HG02870 (cell line): ENCODE data around the gene SLC26A6.
A peak's percentile ranks its signal among the peaks of the same experiment; 100 is the strongest.

Experiments
- ATAC-seq: cut with Tn5 transposase; IDR thresholded peaks from one replicate; pipeline ENCODE4 v1.9.1; 2021; ENCODE audit warnings: mild to moderate bottlenecking, moderate library complexity; ENCODE audit not compliant: unreplicated experiment

Gene SLC26A6, protein sequence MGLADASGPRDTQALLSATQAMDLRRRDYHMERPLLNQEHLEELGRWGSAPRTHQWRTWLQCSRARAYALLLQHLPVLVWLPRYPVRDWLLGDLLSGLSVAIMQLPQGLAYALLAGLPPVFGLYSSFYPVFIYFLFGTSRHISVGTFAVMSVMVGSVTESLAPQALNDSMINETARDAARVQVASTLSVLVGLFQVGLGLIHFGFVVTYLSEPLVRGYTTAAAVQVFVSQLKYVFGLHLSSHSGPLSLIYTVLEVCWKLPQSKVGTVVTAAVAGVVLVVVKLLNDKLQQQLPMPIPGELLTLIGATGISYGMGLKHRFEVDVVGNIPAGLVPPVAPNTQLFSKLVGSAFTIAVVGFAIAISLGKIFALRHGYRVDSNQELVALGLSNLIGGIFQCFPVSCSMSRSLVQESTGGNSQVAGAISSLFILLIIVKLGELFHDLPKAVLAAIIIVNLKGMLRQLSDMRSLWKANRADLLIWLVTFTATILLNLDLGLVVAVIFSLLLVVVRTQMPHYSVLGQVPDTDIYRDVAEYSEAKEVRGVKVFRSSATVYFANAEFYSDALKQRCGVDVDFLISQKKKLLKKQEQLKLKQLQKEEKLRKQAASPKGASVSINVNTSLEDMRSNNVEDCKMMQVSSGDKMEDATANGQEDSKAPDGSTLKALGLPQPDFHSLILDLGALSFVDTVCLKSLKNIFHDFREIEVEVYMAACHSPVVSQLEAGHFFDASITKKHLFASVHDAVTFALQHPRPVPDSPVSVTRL

DNA sequence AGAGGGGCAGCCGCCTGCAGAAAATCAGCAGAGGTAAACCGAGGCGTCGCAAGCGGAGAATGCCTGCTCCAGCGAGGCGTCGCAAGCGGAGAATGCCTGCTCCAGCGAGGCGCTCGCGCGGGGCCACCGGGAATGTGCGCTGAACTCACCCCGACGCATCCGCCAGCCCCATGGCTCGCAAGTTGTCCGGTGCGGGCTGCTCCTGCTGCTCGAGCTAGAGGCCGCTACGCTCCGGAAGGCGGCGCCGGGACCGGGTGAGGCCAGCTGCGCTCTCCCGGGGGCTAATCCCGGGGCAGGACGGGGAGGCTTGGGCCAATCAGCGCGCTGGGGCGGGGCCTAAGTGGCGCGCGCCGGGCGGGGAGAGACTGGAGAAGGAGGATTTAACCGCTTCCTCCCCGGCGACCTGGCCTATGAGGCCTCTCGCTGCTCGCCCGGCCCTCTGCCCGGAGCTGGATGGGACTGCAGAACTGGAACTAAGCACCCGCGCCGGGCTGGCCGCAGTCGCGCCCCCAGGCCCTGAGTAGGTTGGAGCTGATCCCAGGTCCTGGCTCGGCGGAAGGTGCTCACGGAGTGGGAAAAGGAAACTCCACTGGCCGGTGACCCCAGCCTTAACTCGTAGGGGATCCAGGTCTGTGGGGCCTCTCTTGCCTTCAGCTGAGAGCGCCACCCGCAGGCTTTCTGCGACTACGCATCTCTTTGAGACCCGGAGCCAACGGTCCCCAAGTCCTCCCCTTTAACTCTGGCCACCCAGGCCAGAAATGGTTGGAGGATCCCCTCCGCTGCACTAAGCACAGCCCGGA lies at the start of gene SLC26A6:
Gene SLC26A6, minus strand, starts transcription at position 240 of the 800 bp plus-strand sequence. Its CDS starts 68 bp downstream, at position 172.
- peak; percentile 92 for ATAC-seq

DNA sequence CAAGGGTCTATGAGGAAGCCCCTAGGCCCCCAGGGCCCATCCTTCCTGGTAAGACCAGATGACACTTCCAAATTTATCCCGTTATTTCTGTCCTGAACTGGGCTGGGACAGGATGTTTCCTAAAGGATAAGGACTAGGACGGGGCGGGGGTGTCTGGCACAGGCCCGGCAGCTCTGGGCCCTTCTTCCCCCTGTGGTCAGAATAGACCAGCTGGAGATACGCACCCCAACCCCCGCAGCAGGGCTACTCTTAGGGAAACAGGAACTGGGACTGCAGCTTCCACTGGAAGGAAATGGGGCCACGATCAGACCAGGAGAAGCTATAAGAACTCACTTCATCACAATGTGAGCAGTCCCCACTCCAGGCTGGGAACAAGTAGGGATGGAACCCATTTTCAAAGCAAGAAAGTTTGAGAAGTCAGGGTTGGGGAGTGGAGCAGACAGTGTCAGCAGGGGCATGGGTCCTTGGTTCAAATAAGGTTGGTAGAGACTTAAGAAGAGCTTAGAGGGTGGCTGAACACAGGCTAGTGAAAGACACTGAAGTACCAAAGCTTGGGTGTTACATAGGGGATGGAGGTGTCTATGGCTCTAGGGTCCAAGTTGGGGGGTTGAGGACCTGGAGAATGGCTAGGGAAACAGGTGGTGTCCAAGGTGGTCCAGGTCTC lies 49.4 kb upstream of the SLC26A6 start:
- no peak for ATAC-seq

DNA sequence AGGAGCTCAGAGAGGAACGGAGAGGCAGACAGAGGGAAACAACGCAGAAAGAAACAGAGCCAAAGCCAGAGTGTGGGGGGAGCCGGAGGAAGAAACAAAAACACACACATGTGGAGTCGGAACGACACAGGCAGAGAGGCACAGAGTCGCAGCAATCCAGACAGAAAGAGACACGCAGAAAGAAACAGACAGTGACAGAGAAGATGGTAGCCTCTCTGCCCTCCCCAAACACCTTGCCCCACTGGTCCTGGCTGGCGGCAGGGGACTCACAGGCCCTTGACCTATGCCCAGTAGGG lies 48.7 kb upstream of the SLC26A6 start:
- ATAC-seq: no peak

DNA sequence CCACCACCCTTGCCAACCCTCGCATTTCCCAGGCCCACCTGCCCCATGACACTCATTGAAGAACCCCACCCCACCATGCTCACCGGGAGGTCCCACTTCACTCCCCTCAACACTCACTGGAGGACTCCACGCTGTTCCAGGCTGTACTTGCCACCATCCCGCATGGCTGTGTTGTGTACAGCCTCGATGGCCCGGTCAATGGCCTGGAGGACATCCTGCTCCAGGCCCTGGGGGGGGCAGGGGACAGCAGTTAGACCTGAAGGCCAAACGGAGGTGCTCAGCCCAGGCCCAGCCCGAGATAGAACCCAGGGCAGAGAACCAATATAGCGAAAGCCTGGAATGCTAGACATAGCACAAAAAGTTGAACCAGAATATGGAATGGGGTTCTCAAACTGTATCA lies 47.5 kb upstream of the SLC26A6 start:
- no peak for ATAC-seq

DNA sequence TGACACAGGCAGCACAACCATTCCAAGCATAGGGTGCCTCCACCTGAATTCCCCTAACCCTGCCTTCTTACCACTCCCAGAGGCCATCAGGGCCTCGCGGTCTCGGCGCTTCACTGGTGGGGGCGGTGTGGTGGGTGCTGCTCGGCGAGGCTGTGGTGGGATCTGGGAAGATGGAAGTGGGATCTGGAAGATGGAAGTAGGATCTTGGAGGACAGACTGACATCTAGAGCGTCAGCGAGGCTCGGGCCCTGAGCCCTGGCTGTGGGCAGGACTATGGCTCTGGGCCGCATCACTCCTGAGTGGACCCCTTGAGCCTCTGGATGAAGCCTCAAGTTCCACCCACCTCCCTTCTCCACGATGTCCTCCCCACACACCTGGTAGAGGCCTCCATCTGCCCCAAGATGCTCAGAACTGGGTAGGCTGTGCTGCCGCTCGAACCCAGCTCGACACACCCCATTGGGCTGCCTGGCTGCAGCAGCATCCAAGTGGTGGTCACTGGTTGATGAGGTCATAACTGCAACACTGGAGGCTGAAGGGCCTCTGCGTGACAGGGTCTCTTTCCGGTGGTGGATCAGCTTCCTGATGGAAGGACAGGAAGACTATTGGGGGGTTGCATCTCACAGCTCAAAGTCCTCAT lies 46.8 kb upstream of the SLC26A6 start:
- ATAC-seq: no peak

DNA sequence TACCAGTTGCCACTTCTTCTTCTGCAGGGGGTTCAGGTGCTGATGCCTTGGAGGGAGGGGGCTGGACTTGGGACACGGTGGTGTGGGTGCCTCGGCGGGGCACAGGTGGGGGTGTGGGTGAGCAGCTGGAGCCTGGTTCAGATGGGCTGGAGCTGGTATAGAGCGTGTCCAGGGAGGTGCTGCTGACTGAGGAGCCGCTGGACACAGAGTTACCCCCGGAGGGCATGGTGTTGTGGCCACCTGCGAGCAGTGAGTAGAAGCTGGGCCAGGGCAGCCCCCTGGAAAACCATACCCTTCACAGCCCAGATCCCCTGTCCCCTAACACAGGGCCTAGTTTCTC lies 46.2 kb upstream of the SLC26A6 start:
- ATAC-seq: no peak

DNA sequence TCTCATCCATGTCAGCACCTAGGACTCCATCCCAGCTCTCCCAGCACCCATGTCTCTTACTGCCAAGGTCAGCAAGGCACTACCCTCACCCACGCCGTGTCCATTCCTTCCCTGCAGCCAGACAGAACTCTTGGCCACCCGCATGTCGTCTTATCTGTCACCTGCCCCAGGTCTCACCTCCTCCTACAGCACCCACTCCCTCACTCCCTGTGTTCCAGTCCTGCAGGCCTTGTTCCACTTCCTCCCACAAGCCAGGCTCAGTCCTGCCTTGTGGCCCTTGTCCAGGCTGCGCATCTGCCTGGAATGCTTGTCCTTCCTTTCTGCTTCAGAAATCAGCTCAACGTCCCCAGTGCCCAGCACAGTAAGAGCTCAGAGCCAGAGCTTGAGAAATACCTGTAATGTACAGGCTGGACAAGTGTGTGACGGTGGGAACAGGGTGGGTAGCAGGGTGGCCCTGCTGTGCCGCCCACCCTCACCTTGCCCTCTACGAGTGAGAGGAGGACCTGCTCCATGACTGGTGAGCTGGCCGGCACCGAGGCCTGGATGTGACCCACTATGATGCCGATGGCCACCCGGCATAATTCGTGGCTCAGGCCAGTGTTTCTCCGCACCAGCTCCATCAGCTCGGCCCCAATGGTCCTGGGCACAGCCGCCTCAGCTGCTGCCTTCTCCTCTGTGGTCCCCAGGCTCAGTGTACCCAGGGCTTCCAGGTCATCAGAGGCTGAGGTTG lies 45.7 kb upstream of the SLC26A6 start:
- no peak for ATAC-seq

DNA sequence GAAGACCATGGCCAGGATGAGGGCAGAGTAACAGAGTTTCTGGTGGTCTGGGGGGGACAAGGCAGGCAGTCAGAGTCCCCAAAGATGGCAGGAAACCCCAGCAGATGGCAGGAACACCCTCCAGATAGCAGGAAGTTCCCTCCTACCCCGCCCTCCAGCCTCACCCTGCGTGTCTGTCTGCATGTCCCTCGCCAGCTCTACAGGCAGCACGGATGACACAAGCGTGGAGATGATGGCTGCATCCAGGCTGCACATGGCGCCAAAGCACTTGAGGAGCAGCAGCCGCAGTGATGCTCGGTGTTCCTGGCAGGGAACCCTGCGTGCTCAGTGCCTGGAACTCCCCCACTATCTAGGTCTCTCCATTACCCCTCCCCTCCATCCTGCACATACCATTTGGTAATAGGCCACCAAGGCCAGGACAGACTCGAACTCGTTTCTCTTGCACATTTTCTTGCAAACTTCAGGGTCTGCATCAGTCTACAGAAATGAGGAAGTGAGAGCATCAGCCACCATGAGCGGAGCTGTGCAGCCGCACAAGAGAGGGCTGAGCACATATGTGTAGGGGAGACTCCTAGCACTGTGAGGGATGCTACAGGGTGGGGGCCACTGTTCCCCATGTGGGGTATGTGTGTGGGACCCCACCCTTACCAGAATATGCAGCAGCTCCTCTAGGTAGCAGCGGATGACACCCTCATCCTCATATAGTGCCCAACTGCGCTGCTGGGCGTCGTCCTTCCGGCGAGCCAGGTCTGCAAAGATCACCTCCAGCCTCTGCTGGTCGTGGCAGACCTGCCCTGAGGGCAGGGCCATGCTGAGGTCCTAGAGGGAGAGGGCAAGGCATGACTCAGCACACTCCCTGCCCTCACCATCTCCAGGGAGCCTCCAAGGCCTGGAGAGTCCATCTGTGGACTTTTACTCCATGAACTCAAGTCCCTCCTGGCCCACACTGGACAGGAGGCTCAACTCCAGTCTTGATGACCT lies 44.4 kb upstream of the SLC26A6 start:
- ATAC-seq: no peak

DNA sequence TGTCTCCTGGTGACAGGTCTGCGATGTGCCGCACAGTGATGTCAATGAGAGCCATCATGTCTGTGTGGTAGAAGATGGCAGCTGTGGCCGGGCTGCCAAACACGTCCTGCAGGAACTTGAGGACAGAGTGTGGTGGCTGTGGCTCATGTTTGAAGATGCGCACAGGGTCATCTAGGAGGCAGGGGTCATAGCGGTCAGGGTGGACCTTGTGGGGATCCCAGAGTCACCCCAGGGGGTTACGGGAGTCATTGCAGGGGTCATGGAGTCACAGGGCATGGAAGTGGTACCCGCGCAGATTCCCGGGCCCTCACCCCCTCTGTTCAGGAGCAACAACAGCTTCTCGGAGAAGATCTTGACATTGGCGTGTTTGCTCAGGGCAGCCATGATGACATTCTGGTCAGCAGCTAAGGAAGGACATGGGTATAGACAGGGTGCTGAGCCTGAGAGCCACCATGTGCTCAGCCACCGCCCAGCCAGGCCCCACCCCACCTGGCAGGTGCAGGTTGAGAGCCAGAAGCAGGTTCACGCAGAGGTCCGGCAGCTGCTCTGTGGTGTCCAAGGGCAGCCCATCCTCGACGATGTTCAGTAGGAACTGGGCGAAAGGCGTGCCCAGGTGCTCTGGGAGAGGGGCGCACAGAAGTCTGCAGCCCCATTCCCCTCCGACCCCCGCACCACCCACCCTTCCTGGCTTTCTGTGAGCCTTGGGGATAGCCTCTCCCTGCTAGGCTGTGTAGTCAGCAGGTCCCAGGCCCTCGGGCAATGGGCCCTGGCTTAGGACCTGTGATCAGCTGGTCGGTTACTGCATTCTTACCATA lies 43.5 kb upstream of the SLC26A6 start:
- no peak for ATAC-seq

DNA sequence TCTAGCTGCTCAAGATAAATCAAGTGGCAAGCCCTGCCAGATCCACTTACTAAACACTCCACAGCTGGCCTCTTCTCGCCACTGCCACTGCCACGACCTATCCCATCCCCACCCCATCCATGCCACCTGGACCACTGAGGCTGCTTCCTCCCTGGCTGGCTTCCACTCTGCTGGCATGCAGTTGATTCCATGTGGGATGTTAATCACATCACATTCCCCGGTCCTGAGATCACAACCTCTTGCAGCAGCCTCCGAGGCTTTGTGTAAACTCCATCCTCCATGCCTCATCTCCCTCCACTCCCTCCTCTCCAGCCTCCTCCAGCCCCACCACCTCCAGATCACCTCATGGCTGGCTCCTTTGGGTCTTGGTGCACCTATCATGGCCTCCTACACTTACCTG lies 42.8 kb upstream of the SLC26A6 start:
- no peak for ATAC-seq

DNA sequence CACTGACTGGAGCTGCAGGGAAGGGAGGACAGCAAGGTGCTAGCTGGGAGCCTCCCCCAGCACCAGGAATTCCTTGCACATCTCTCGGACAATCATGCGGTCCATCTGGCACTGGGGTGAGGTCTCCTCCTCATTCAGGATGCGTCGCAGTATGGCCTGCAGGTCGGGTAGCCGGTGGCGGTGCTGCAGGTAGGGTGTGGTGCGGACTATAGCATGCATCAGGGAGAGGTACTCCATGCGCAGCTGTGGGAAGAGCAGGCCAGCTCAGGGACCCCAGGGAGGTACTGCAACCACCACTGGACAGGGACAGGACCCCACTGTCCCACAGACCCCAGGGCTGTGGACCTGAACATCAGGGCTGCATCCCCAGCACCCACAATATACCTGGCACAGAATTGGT lies 39.2 kb upstream of the SLC26A6 start:
- ATAC-seq: no peak

DNA sequence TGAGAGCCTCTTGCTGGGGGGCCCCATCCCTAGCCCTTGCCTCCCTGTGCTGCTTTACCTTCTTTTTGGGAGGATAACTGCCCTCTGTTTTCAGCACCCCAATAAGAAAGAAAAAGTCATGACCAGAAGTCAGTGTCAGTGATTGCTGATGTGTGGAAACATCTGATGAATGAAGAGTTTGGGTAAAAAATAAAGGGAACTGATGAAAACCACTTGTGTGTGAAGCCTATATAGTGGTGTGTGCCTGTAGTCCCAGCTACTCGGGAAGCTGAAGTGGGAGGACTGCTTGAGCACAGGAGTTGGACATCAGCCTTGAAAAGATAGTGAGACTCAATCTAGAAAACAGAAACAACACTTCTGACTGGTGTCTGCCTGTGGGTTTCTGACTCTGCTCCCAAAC lies 37.3 kb upstream of the SLC26A6 start:
- no peak for ATAC-seq

DNA sequence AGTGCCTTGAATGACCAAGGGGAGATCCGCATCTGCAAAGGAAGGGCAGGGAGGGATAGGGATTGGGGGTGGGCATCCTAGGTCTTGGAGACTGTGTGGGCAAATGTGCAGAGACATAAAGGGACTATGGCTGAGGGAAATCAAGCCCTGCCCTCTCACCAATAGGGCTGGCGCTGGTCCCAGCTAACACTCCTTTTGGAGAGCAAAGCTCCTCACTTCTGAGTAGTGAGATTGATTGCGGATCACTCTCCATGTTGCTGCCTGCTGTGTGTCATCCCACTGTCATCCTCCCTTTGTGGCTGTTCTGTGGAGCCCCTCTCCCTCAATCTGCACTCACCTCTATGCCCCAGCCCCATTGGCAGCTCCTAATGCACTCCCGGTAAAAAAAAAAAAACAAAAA lies 29.7 kb upstream of the SLC26A6 start:
- no peak for ATAC-seq

DNA sequence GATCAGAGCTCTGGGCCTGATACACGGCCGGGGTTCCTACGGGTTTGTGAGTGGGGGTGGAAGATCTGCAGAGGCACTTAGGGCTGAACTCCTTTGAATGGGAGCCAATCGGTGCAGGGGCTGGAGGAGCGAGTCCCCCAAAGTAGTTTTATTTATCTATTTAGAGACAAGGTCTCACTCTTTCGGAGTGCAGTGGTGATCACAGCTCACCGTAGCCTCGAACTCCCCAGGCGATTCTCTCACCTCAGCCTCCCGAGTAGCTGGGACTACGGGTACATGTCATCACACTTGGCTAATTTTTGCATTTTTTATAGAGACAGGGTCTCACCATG lies 29.0 kb upstream of the SLC26A6 start:
- no peak for ATAC-seq

DNA sequence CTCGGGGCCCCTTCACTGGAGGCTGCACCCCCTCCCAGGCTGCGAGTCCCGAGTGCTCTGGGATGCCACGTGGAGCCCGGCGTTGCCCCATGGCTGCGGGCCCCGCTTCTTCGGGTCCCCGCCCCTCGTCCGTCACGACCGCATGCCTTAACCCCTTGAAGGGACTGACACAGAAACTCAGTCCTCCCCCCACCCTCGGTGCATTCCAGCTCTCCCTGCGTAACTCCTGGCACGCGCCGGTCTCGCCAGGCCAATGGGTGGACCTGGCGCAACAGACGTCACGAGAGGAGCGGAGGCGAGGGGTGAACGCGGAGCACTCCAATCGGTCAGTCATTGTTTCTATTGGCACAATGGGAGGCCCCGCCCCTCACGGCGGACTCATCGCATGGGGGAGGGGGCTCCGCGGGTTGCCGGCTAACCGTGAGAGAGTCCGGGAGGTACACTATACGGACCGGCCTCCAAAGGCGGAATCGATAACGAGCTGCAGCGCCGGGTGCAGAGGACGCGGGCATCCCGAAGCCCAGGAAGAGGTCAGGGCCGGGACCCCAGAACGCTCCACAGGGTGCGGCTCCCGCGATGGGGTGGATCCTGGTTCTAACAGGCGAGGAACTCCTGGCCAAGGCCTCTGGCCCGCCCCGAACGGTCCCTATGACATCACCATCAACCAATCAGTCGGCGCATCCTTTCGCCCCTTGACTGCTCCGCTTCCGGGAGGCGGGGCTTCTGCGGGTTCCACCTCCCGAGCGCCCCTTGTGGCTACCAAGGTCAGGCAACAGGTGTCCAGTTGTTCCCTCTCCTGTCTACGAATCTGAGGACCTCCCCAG lies 28.4 kb upstream of the SLC26A6 start:
- ATAC-seq: peak; percentile 81

DNA sequence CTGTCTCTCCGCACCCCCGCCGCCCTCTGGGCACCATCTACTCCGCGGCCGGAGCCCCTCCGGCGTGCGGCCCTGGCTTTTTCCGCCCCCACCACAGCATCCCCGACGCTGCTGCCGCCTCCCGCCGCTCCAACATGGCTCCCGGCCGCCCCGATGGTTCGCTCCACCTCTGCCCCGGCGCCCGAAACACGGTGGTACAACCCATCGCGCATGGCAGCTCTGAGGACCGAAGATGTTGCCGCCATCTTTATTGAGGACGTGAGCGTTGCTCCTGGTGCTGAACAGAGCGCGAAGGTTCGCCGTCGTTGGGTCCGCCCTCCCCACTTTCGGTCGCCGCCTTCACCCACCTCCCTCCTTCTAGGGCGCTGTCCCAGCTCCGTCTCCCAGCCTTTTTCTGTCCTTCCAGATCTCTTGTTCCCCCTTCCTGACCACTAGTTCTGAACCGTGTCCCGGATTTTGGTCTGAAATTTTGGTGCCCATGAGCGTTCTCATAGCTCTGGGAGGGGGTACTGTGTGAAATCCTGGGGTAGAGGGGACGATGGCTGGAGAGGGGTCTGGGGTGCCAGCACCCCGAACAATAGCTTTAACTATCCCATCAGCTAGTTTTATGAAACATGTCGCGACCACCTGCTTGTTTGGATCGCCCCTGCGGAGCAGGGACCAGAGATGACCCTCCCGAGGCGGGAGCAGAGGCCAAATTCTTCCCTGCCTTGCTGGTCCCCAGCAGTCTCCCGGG lies 27.7 kb upstream of the SLC26A6 start, which contains the start of gene CELSR3:
Gene CELSR3, minus strand, starts transcription at position 134 of the 736 bp plus-strand sequence. CDS start 252 bp downstream, outside the sequence.
- no peak for ATAC-seq
